Stimulated activated naive B cell treated with anti-CD40 and anti-IgM and Interleukin-4, amounts not matched to agents 10 μg/mL and 1 μg/mL and 100 μg/mL, for 72 hours (primary cell): ENCODE results near the gene UNC13D.

ENCODE experiments used
- ATAC-seq, 2 donors: fragments of 150-1000 bp; cut with Tn5 transposase; replicated peaks; 2 replicates each; pipeline ENCODE4 v1.10.0; 2021; ENCODE audit warnings: moderate library complexity in 1 of 2
- DNase-seq: peaks from one replicate; pipeline ENCODE4 v3.0.0; 2021
- H3K27ac Mint-ChIP-seq: one replicate; pipeline ENCODE4 v1.8.0; 2022; ENCODE audit warnings: mild to moderate bottlenecking, mixed read lengths
- H3K27me3 Mint-ChIP-seq, 2 donors: one replicate each; pipeline ENCODE4 v1.8.0; 2022; ENCODE audit warnings: mixed read lengths in 2 of 2
- H3K36me3 Mint-ChIP-seq, 2 donors: one replicate each; pipeline ENCODE4 v1.8.0; 2022; ENCODE audit warnings: mixed read lengths in 2 of 2, mild to moderate bottlenecking in 1 of 2
- H3K4me1 Mint-ChIP-seq, 2 donors: one replicate each; pipeline ENCODE4 v1.8.0; 2022; ENCODE audit warnings: mixed read lengths in 2 of 2, mild to moderate bottlenecking in 1 of 2
- H3K4me3 Mint-ChIP-seq, 2 donors: one replicate each; pipeline ENCODE4 v1.8.0; 2022; ENCODE audit warnings: mild to moderate bottlenecking in 2 of 2, mixed read lengths in 2 of 2, moderate library complexity in 1 of 2
- H3K9me3 Mint-ChIP-seq, 2 donors: one replicate each; pipeline ENCODE4 v1.8.0; 2022; ENCODE audit warnings: mixed read lengths in 2 of 2, mild to moderate bottlenecking in 1 of 2

The UNC13D gene

DNA sequence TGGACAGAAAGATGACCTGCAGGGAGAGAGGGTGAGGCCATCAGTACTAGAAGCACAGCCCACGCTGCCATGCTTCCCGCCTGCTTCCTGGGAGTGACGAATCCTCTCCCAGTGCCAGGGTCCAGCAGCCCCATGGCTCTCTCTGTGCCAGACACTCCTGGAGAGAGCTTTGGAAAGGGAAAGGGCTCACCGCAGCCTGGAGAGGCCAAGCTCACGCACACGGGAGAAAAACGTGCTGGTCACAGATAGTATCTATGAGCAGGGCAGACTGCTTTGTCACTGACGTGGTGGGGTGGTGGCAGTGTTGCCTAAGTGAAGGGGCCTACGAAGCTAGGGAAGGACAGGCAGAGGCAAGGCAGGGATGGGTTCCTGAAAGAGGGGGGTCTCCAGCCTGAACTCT lies 5.5 kb upstream of the UNC13D start:
- DNase-seq, result no peak
- Mint-ChIP-seq H3K27ac (no peak overlapping the region), H3K36me3 (peaks cover 36 to 48% of the 10 kb centered on the region in 2 donors), H3K4me1 (peaks cover 26 to 54% of the 10 kb centered on the region in 2 donors), H3K9me3 (no peaks in the 10 kb centered on the region), H3K4me3 (no peak overlapping the region), H3K27me3 (no peaks in the 10 kb centered on the region)
- no peak for ATAC-seq

- no peaks in the 10 kb centered on the region for H3K27me3 Mint-ChIP-seq
- peaks cover 26 to 55% of the 10 kb centered on the region in 2 donors for H3K4me1 Mint-ChIP-seq
- peaks cover 36 to 48% of the 10 kb centered on the region in 2 donors for H3K36me3 Mint-ChIP-seq
- ATAC-seq, result no peak
- no peaks in the 10 kb centered on the region for H3K9me3 Mint-ChIP-seq
- no peak overlapping the region for H3K27ac Mint-ChIP-seq
- H3K4me3 Mint-ChIP-seq, result no peak overlapping the region
- DNase-seq, result no peak
Measured at GRCh38 chr17:75849279-75849646, 5.1 kb upstream of the UNC13D start.

- Mint-ChIP-seq H3K27ac (peak overlapping the region; percentile 83), H3K27me3 (no peaks in the 10 kb centered on the region), H3K9me3 (no peaks in the 10 kb centered on the region), H3K4me1 (peaks cover 26 to 55% of the 10 kb centered on the region in 2 donors), H3K36me3 (peaks cover 36 to 48% of the 10 kb centered on the region in 2 donors), H3K4me3 (no peak overlapping the region)
- no peak for ATAC-seq
- no peak for DNase-seq
Measured at GRCh38 chr17:75848523-75849278, 4.5 kb upstream of the UNC13D start.

- ATAC-seq (no peak), DNase-seq (no peak)
- H3K9me3 Mint-ChIP-seq, result no peaks in the 10 kb centered on the region
- no peaks in the 10 kb centered on the region for H3K27me3 Mint-ChIP-seq
- H3K36me3 Mint-ChIP-seq, result peaks cover 36 to 51% of the 10 kb centered on the region in 2 donors
- H3K27ac Mint-ChIP-seq, result peak overlapping the region; percentile 83
- no peak overlapping the region for H3K4me3 Mint-ChIP-seq
- H3K4me1 Mint-ChIP-seq, result peaks cover 26 to 54% of the 10 kb centered on the region in 2 donors
Measured at GRCh38 chr17:75847614-75848522, 3.7 kb upstream of the UNC13D start.

GRCh38 chr17:75846692-75847613 lies 2.7 kb upstream of the UNC13D start:
- no peak for DNase-seq
- no peak for ATAC-seq
- Mint-ChIP-seq H3K4me3 (no peak overlapping the region), H3K9me3 (no peaks in the 10 kb centered on the region), H3K27me3 (no peaks in the 10 kb centered on the region), H3K36me3 (peaks cover 40 to 56% of the 10 kb centered on the region in 2 donors), H3K27ac (no peak overlapping the region), H3K4me1 (peaks cover 25 to 54% of the 10 kb centered on the region in 2 donors)

DNA sequence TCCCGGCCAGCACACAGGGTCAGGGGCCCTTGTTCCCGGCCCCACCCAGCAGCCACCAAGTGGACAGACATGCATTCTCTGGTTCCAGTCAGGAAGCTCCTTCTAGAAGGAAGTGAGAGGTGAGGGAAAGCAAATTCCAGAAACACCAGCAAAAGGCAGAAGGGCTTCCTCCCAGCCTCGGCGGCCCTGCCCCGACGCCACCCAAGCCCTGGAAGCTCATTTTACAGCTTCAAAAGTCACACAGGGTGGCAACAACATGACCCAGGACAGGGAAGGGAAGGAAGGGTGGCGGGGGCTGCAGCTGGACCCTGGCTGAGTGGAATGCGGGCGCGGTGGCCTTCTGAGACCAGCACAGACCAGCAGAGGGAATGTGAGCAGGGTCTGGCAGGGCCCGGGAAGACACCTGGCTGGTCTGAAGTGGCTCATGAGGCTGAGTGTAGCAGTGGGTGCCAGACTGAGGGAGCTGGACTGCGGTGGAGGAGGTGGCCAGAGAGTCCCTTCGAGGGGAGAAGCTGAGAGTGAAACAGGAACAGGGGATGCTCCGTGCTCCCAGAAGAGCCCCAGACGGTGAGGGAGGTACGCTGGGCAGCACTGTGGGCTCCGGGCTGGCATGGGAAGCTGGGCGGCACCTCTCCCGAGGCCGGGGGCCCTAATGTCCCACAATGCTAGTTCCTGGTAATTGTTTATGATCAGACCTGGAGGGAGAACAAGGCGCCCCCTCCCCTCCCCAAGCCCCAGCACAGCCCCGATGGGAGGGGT lies 1.9 kb upstream of the UNC13D start:
- H3K4me3 Mint-ChIP-seq, result no peak overlapping the region

DNA sequence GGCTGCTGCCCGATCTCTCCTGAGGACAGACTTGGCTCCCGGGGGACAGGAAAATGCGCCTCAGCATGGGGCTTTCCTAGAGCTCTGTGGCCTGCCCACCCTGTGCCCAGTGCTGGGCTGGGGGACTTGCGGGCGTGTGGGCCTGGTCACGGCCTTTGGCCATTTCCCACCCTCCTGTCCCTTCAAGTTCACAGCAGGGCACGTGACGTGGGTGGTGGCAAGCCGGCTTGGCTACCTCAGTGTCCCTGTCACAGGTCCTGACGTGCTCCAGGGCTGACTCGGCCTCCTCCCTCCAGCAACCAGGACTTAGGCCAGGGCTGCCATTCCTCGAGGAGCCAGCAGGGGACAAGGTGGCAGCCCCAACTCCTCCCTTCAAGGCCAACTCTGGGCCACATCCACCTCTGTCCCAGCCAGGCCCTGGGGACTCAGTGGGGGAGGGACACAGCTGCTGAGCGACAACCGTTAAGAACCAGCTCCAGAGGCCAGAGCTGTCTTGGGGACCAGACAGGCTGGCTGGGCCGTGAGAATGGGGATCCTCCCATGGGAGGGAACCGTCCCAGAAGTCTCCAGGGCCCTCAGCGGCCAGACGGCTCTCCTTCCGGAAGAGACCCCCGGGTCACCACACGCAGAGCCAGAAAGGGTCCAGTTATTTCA lies 981 bp upstream of the UNC13D start:
- Mint-ChIP-seq H3K4me1 (peaks cover 25 to 54% of the 10 kb centered on the region in 2 donors), H3K4me3 (peak overlapping the region; percentile 93 to 96), H3K27me3 (no peaks in the 10 kb centered on the region), H3K9me3 (no peaks in the 10 kb centered on the region), H3K27ac (peak overlapping the region; percentile 95), H3K36me3 (peaks cover 40 to 48% of the 10 kb centered on the region in 2 donors)
- ATAC-seq (peak; percentile 89), DNase-seq (peak; percentile 87)

More for the DNA sequence above, 1.9 kb upstream of the UNC13D start:
- no peaks in the 10 kb centered on the region for H3K9me3 Mint-ChIP-seq
- no peaks in the 10 kb centered on the region for H3K27me3 Mint-ChIP-seq
- H3K27ac Mint-ChIP-seq, result peak overlapping the region; percentile 95
- ATAC-seq, result no peak
- DNase-seq, result no peak
- peaks cover 40 to 53% of the 10 kb centered on the region in 2 donors for H3K36me3 Mint-ChIP-seq
- H3K4me1 Mint-ChIP-seq, result peaks cover 25 to 54% of the 10 kb centered on the region in 2 donors

DNA sequence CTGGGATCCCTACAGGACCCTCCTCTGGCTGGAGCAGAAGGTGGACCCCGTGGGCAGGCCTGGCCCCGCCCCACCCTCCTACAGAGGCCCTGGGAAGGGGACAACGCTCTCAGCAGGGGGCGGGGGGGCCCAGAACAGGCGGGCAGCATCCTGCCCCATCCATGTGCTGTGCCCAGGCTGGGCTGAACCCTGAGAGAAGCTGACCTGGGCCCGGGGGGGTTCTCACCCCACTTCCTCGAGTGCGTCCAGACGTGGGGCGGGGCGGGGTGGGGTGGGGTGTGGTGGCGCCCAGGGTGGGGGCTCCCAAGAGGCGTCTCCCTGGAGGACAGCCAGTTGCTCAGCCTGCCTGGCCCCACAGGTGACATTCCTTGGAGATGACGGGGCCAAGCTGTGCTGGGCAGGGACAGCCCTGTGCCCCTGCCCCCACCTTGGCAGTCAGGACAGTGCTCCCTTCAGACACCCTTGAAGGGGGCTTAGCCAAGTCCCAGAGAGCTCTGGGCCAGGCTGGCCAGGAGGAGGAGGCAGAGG lies 390 bp upstream of the UNC13D start:
- no peaks in the 10 kb centered on the region for H3K9me3 Mint-ChIP-seq
- no peaks in the 10 kb centered on the region for H3K27me3 Mint-ChIP-seq
- DNase-seq, result peak; percentile 28
- H3K36me3 Mint-ChIP-seq, result peaks cover 37 to 45% of the 10 kb centered on the region in 2 donors
- peak overlapping the region; percentile 95 for H3K27ac Mint-ChIP-seq
- peaks cover 25 to 53% of the 10 kb centered on the region in 2 donors for H3K4me1 Mint-ChIP-seq
- peak; percentile 8 to 24 for ATAC-seq
- H3K4me3 Mint-ChIP-seq, result peak overlapping the region; percentile 93 to 96

DNA sequence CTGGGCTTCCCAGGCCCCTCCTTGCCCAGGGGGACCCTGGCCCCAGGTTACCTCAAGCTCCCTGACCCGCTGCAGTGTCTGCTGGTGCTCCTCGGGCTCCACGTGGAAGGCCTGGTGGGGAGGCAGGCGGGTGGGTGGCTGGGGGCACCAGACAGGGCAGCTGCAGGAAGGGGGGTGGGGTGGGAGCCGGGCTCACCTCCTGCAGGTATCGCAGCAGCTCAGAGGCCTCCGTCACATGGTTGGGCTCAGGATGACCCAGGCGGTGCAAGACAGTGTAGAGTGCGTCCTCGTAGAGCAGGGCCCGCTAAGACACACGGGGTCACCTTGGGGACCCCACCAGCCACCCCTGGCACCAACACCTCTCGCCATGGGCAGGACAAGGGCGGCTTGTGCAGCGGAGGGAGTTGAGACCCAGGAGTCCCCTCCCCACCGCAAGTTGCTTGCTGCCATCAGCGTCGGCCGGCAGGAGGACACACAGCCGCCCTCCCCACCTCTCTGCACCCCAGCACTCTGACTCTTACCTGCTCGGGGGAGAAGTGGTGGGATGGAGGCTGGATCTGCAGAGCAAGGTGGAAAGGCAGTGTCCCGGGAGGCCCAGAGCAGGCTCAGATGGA lies 1.1 kb downstream of the UNC13D start:
- H3K4me3 Mint-ChIP-seq, result peak overlapping the region; percentile 93 to 96
- ATAC-seq (peak; percentile 3 to 9), DNase-seq (no peak)
- H3K9me3 Mint-ChIP-seq, result no peaks in the 10 kb centered on the region
- peak overlapping the region; percentile 95 for H3K27ac Mint-ChIP-seq
- H3K4me1 Mint-ChIP-seq, result peaks cover 21 to 42% of the 10 kb centered on the region in 2 donors
- H3K27me3 Mint-ChIP-seq, result no peaks in the 10 kb centered on the region
- H3K36me3 Mint-ChIP-seq, result peaks cover 37 to 41% of the 10 kb centered on the region in 2 donors

GRCh38 chr17:75842411-75842810 lies 1.8 kb downstream of the UNC13D start:
- Mint-ChIP-seq H3K27ac (no peak overlapping the region), H3K4me3 (peak overlapping the region; percentile 21 to 37), H3K9me3 (no peaks in the 10 kb centered on the region), H3K27me3 (no peaks in the 10 kb centered on the region), H3K4me1 (peaks cover 21 to 41% of the 10 kb centered on the region in 2 donors), H3K36me3 (peaks cover 34 to 41% of the 10 kb centered on the region in 2 donors)
- ATAC-seq (no peak), DNase-seq (no peak)

GRCh38 chr17:75840799-75841164 lies 3.4 kb downstream of the UNC13D start:
- ATAC-seq (no peak), DNase-seq (no peak)
- no peaks in the 10 kb centered on the region for H3K9me3 Mint-ChIP-seq
- no peak overlapping the region for H3K4me3 Mint-ChIP-seq
- H3K4me1 Mint-ChIP-seq, result peaks cover 16 to 31% of the 10 kb centered on the region in 2 donors
- H3K27ac Mint-ChIP-seq, result no peak overlapping the region
- H3K27me3 Mint-ChIP-seq, result no peaks in the 10 kb centered on the region
- H3K36me3 Mint-ChIP-seq, result peaks cover 21 to 30% of the 10 kb centered on the region in 2 donors

- H3K36me3 Mint-ChIP-seq, result peaks cover 15 to 25% of the 10 kb centered on the region in 2 donors
- no peaks in the 10 kb centered on the region for H3K27me3 Mint-ChIP-seq
- no peak for ATAC-seq
- H3K27ac Mint-ChIP-seq, result no peak overlapping the region
- peaks cover 11 to 25% of the 10 kb centered on the region in 2 donors for H3K4me1 Mint-ChIP-seq
- H3K9me3 Mint-ChIP-seq, result no peaks in the 10 kb centered on the region
- no peak overlapping the region for H3K4me3 Mint-ChIP-seq
- no peak for DNase-seq
Measured at GRCh38 chr17:75839942-75840798, 4.0 kb downstream of the UNC13D start.
